GM12864 (cell line): ENCODE data around the gene DPT.

Experiments
- DNase-seq: peaks from one replicate; pipeline ENCODE4 v3.0.0-alpha.2; 2011; ENCODE audit warnings: low read depth
- H3K4me3 ChIP-seq: 2 replicates; pipeline ENCODE4 v1.5.1; 2011; ENCODE audit warnings: mild to moderate bottlenecking, low read depth, low read length, control low read depth
- CTCF ChIP-seq: IDR thresholded peaks from 2 replicates; pipeline ENCODE4 v1.5.1; 2011; ENCODE audit warnings: low read depth, mild to moderate bottlenecking, moderate library complexity, low read length, control low read depth, inconsistent platforms; ENCODE audit errors: missing control alignments

The DPT gene

GRCh38 chr1:168672278-168672677 is 56.7 kb downstream of the DPT start:
- TF ChIP-seq CTCF: no peak
- no peak overlapping the region for H3K4me3 ChIP-seq
- no peak for DNase-seq

GRCh38 chr1:168671782-168672181 is 57.2 kb downstream of the DPT start:
- DNase-seq: no peak
- TF ChIP-seq CTCF: no peak
- no peak overlapping the region for H3K4me3 ChIP-seq

- no peak for TF ChIP-seq CTCF
- H3K4me3 ChIP-seq: no peak overlapping the region
- DNase-seq: no peak
Measured at GRCh38 chr1:168665975-168666374, 63.0 kb downstream of the DPT start.

- DNase-seq: no peak
- no peak overlapping the region for H3K4me3 ChIP-seq
- no peak for TF ChIP-seq CTCF
Measured at GRCh38 chr1:168664069-168664834, 64.8 kb downstream of the DPT start.

GRCh38 chr1:168656485-168656884 is 72.5 kb downstream of the DPT start:
- DNase-seq: no peak
- H3K4me3 ChIP-seq: no peak overlapping the region
- TF ChIP-seq CTCF: no peak

GRCh38 chr1:168654198-168654915 is 74.6 kb downstream of the DPT start:
- no peak overlapping the region for H3K4me3 ChIP-seq
- DNase-seq: no peak
- no peak for TF ChIP-seq CTCF
